K562 (cell line): Measurements from ENCODE around the gene ARHGAP18. TPM values are rescaled to one million over a fixed set of nuclear protein-coding genes. Genes with fewer than 3 reads are reported as not detected.

ENCODE experiments used
- ARNT ChIP-seq, 2 experiments: fragments of 450-650 bp; IDR thresholded peaks; 2 replicates each; pipeline ENCODE4 v1.6.1; 2016; ENCODE audit warnings: mild to moderate bottlenecking in 1 of 2
- ATF1 ChIP-seq, 2 experiments: fragments of 450-650 bp in 1 of 2; IDR thresholded peaks; 2 replicates each; pipeline ENCODE4 v1.6.1; 2016; ENCODE audit warnings: missing compliant biosample characterization in 1 of 2, missing genetic modification characterization in 1 of 2
- ATF6 ChIP-seq: sonication (generic); formaldehyde crosslinking; IDR thresholded peaks from 2 replicates; pipeline ENCODE4 v1.4.0; 2020; ENCODE audit warnings: mild to moderate bottlenecking, missing genetic modification reagents
- BCL6 ChIP-seq: fragments of 250-450 bp; sonication (Bioruptor Pico); IDR thresholded peaks from 2 replicates; pipeline ENCODE4 v1.4.0; 2020
- CAMTA2 ChIP-seq: fragments of 250-450 bp; sonication (Bioruptor Pico); conservative IDR thresholded peaks from 2 replicates; pipeline ENCODE4 v1.5.1; 2022
- CEBPB ChIP-seq: fragments of 450-650 bp; IDR thresholded peaks from 2 replicates; pipeline ENCODE4 v1.6.1; 2016; ENCODE audit warnings: missing genetic modification characterization, missing compliant biosample characterization
- CSDE1 ChIP-seq, 2 experiments: fragments of 450-650 bp; IDR thresholded peaks; 2 replicates each; pipeline ENCODE4 v1.6.1; 2016; ENCODE audit warnings: mild to moderate bottlenecking in 1 of 2
- EP300 ChIP-seq: IDR thresholded peaks from 2 replicates; pipeline ENCODE4 v1.6.1; 2012; ENCODE audit warnings: low read length, improper control_type of control experiment
- ILF3 ChIP-seq: fragments of 450-650 bp; IDR thresholded peaks from 2 replicates; pipeline ENCODE4 v1.6.1; 2018; ENCODE audit warnings: antibody characterized with exemption, mild to moderate bottlenecking, moderate library complexity, borderline replicate concordance
- LEF1 ChIP-seq: fragments of 450-650 bp; IDR thresholded peaks from 2 replicates; pipeline ENCODE4 v1.6.1; 2016; ENCODE audit warnings: mild to moderate bottlenecking
- MAX ChIP-seq: sonication (generic); formaldehyde crosslinking; IDR thresholded peaks from 2 replicates; pipeline ENCODE4 v1.9.0; 2022; ENCODE audit warnings: mild to moderate bottlenecking, missing genetic modification reagents
- NCOA6 ChIP-seq: fragments of 450-650 bp; IDR thresholded peaks from 2 replicates; pipeline ENCODE4 v1.6.1; 2017; ENCODE audit warnings: mild to moderate bottlenecking
- SFPQ ChIP-seq: fragments of 200-400 bp; formaldehyde crosslinking; IDR thresholded peaks from 2 replicates; pipeline ENCODE4 v1.6.1; 2017; ENCODE audit warnings: mild to moderate bottlenecking, low read depth, low read length, moderate library complexity
- STAT5A ChIP-seq: IDR thresholded peaks from 2 replicates; pipeline ENCODE4 v1.6.1; 2012; ENCODE audit warnings: low read length, inconsistent platforms, borderline replicate concordance
- TAF7 ChIP-seq: fragments of 450-650 bp; IDR thresholded peaks from 2 replicates; pipeline ENCODE4 v1.6.1; 2016; ENCODE audit warnings: missing genetic modification characterization, missing compliant biosample characterization
- TBL1XR1 ChIP-seq, 2 experiments: IDR thresholded peaks; 2 replicates each; pipeline ENCODE4 v1.6.1; 2012; ENCODE audit warnings: improper control_type of control experiment in 2 of 2, low read length in 2 of 2, mild to moderate bottlenecking in 1 of 2
- YY1 ChIP-seq, 3 experiments: IDR thresholded peaks; 2 replicates each; pipeline ENCODE4 v1.6.1; 2011; ENCODE audit warnings: low read length in 2 of 3, mild to moderate bottlenecking in 2 of 3, moderate library complexity in 2 of 3, borderline replicate concordance in 1 of 3, control low read depth in 1 of 3, low read depth in 1 of 3; ENCODE audit not compliant: insufficient read depth in 3 of 3, insufficient replicate concordance in 2 of 3, control insufficient read depth in 1 of 3, insufficient read length in 1 of 3; ENCODE audit errors: extremely low read depth in 1 of 3
- ZNF668 ChIP-seq: fragments of 250-450 bp; sonication (Bioruptor Pico); IDR thresholded peaks from 2 replicates; pipeline ENCODE4 v1.8.0; 2022; ENCODE audit warnings: mild to moderate bottlenecking, inconsistent platforms
- polyA plus RNA-seq, 8 experiments: library from polyadenylated mRNA; depleted of rRNA in 4 of 8; stranded (reverse) in 5 of 8; unstranded in 3 of 8; fragments of >200 nt; fragmentation: Nextera tagmentation in 2 of 8; fragmentation: Illumina TruSeq in 1 of 8; extraction: Ambion mirVana in 2 of 8; extraction: Trizol in 1 of 8; gene quantifications; 2 replicates each; pipeline versions ENCODE4 v1.2.1 to v1.2.3, GENCODE V29; 2011 to 2014; ENCODE audit warnings: inconsistent platforms in 1 of 8, missing spikeins in 1 of 8
- total RNA-seq, 7 experiments: library from RNA; depleted of rRNA in 6 of 7; stranded (reverse); fragments of >200 nt in 6 of 7; fragmentation: Illumina TruSeq in 2 of 7; extraction: Trizol in 2 of 7; gene quantifications; 2 replicates each; pipeline versions ENCODE4 v1.2.1 to v1.2.3, GENCODE V29; 2011 to 2021; ENCODE audit warnings: low replicate concordance in 1 of 7
- TF ChIP-seq, protein P1 (sequence below): fragments of 450-650 bp; formaldehyde crosslinking; conservative IDR thresholded peaks from 2 replicates; pipeline ENCODE4 v1.4.0; 2022; ENCODE audit warnings: mild to moderate bottlenecking, missing genetic modification characterization
- TF ChIP-seq, protein P2 (sequence below): fragments of 200-800 bp; sonication (Bioruptor generic); IDR thresholded peaks from 2 replicates; pipeline ENCODE4 v1.6.1; 2017; ENCODE audit warnings: missing genetic modification characterization, missing compliant biosample characterization

Gene ARHGAP18
- total and polyA plus RNA-seq, 9 of the 15 experiments (the other 6 are each of a cell fraction or from before 2014, with no cell fraction given) = 13.3 to 29.7 (median 21.1) TPM

DNA sequence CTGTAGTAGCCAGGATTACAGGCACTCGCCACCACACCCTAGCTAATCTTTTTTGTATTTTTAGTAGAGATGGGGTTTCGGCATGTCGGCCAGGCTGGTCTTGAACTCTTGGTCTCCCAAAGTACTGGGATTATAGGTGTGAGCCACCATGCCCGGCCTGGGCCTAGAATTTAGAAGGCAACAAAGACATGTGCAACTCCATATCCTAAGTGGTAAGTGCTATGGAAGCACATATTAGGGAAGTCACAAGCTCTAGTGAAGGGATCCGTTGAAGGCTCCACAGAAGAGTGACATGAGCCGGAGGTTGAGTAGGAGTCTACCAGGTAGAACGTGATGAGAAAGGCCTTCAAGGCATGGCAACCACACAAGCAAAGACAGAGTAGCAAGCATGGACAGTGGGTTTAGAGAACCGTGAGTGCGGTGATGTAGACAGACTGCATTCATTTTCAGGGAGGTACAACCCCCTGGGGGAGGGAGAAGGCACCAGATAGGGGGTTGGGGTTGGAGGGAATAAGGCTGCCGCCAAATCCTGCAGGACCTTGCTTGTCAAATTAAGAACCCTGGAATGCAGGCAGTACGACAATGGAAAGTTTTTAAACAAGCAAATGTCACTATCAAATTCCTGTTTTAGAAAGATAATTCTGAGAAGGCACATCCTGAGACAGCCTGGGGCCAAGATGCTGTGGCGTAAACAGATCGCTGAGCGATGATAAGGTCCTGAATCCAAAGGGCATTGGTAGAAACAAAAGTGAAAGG, 50.2 kb downstream of the ARHGAP18 start (continued):
- TF ChIP-seq, protein P1, sequence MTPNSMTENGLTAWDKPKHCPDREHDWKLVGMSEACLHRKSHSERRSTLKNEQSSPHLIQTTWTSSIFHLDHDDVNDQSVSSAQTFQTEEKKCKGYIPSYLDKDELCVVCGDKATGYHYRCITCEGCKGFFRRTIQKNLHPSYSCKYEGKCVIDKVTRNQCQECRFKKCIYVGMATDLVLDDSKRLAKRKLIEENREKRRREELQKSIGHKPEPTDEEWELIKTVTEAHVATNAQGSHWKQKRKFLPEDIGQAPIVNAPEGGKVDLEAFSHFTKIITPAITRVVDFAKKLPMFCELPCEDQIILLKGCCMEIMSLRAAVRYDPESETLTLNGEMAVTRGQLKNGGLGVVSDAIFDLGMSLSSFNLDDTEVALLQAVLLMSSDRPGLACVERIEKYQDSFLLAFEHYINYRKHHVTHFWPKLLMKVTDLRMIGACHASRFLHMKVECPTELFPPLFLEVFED = peak; percentile 56; the same call in 1 of the 2 replicates
- TF ChIP-seq STAT5A = no peak
- TF ChIP-seq ARNT (IDR thresholded peaks at IDR 0.05) = peak in 1 of 2 experiments; percentile 61; a peak in 1 of 4 replicates
- no peak for TF ChIP-seq BCL6 (CRISPR knock-in tag)
- TF ChIP-seq ILF3 = no peak
- no peak for TF ChIP-seq ATF1 (CRISPR knock-in tag; IDR thresholded peaks at IDR 0.05)
- TF ChIP-seq ATF1 (tag; IDR thresholded peaks at IDR 0.05) = peak; percentile 89
- TF ChIP-seq SFPQ = no peak
- TF ChIP-seq NCOA6 = 0 out of 2 replicates have a peak, but pooled peaks have one; percentile 11
- TF ChIP-seq CAMTA2 = no peak
- no peak for TF ChIP-seq CSDE1 (IDR thresholded peaks at IDR 0.05)
- peak; percentile 61; the same call in 1 of the 2 replicates for TF ChIP-seq LEF1
- no peak for TF ChIP-seq YY1 (IDR thresholded peaks at IDR 0.05; ENCODE audit: borderline replicate concordance in 1 of 3, control insufficient read depth in 1 of 3, extremely low read depth in 1 of 3, insufficient read depth in 3 of 3, insufficient read length in 1 of 3, insufficient replicate concordance in 2 of 3, low read depth in 1 of 3, low read length in 2 of 3)
- TF ChIP-seq EP300 = peak; percentile 49; the same call in 1 of the 2 replicates
- no peak for TF ChIP-seq ZNF668 (CRISPR knock-in tag)
- TF ChIP-seq CEBPB (tag) = peak; percentile 33; the same call in 1 of the 2 replicates
- no peak for TF ChIP-seq MAX
- TF ChIP-seq, protein P2, sequence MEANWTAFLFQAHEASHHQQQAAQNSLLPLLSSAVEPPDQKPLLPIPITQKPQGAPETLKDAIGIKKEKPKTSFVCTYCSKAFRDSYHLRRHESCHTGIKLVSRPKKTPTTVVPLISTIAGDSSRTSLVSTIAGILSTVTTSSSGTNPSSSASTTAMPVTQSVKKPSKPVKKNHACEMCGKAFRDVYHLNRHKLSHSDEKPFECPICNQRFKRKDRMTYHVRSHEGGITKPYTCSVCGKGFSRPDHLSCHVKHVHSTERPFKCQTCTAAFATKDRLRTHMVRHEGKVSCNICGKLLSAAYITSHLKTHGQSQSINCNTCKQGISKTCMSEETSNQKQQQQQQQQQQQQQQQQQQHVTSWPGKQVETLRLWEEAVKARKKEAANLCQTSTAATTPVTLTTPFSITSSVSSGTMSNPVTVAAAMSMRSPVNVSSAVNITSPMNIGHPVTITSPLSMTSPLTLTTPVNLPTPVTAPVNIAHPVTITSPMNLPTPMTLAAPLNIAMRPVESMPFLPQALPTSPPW (CRISPR knock-in tag) = peak; percentile 62
- TF ChIP-seq TBL1XR1 (IDR thresholded peaks at IDR 0.05; ENCODE audit: low read length in 2 of 2) = peak in 1 of 2 experiments; percentile 13; a peak in 1 of 4 replicates
- TF ChIP-seq TAF7 (tag) = peak; percentile 52; the same call in 1 of the 2 replicates
- 0 out of 2 replicates have a peak, but pooled peaks have one; percentile 47 for TF ChIP-seq ATF6 (CRISPR knock-in tag)
